Measurements from ENCODE around the gene NBPF14. TPM values are rescaled to one million over a fixed set of nuclear protein-coding genes. Genes with fewer than 3 reads are reported as not detected.
"Not testable (repeated sequence)": the region's sequence is repeated elsewhere in the genome, so short reads cannot be mapped to it uniquely, and the experiment has no call there.

NBPF14 gene
- 14.7 TPM for polyA plus RNA-seq (ENCODE audit: insufficient read length)

GRCh38 chr1:148595911-148596310 lies at the start of gene NBPF14:
Gene NBPF14 (minus strand): TSS chr1:148596011. CDS start chr1:148595717, 294 bp downstream.
- DNase-seq (ENCODE audit: low read depth) = not testable (repeated sequence)

DNA sequence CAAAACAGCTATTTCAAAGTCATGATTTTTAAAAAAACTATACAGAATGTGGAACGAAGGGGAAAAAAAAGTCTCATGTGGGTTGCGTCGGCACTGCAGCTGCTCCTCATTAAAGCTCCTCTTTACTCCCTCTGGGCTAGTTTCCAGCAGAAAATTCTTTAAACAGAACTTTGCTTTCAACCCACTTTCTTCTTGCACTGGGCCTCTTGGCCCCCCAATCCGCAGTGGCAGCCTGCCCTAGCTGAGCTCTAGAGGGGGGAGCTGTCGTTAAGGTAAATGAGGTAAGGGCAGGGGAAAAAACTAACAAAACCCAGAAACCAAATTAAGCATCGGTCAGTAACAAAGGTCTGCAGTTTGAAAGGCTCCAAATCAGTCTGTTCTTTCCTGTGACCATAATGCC lies 29.6 kb upstream of the NBPF14 start:
- DNase-seq (ENCODE audit: low read depth) = not testable (repeated sequence)

GRCh38 chr1:148618216-148618615 lies 22.4 kb upstream of the NBPF14 start:
- not testable (repeated sequence) for DNase-seq (ENCODE audit: low read depth)

- DNase-seq (ENCODE audit: low read depth) = not testable (repeated sequence)
Measured at GRCh38 chr1:148605266-148605665, 9.5 kb upstream of the NBPF14 start.

DNA sequence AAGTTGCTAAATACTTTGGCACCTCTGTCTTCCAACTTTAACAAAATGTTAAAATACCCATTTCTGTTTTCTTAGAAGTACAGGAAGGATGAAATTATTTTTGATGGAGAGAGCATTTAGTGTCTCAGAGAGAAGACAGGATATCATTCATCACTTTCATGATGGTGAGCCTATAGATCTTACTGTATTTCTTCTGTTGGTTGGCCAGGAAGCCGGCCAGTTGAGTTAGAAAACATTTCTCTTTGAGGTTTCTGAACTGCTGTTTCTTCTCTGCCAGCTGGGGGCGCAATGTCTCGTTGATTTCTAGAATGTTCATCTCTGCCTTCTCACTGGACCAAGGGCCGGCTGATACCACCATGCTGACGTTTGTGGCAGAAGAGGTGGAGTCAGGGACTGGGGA lies 451 bp downstream of the NBPF14 start:
- DNase-seq (ENCODE audit: low read depth) = not testable (repeated sequence)

GRCh38 chr1:148591098-148591497 lies 4.7 kb downstream of the NBPF14 start:
- DNase-seq (ENCODE audit: low read depth) = not testable (repeated sequence)

DNA sequence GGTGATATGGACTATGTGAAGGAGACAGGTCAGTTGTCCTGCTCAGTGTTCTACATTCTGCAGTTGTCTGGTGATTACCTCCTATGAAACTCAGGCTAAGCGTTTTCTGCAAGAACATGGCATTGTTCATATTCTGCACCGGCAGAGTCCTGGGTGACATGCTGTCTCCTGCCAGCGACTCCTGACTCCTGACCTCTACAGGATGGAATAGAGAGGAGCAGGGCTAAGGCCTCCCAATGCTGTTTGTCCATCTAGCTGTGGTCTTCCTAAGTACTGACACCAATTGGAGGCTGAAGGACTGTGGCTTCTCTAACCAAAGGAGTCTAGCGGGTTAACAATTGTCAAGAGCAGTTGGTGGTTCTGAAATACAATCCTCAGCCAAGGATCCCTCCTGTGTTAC lies 63.7 kb downstream of the NBPF14 start:
- DNase-seq (ENCODE audit: low read depth) = not testable (repeated sequence)

GRCh38 chr1:148529101-148529567 lies 66.7 kb downstream of the NBPF14 start:
- not testable (repeated sequence) for DNase-seq (ENCODE audit: low read depth)

GRCh38 chr1:148528591-148528990 lies 67.2 kb downstream of the NBPF14 start:
- DNase-seq (ENCODE audit: low read depth) = not testable (repeated sequence)

DNA sequence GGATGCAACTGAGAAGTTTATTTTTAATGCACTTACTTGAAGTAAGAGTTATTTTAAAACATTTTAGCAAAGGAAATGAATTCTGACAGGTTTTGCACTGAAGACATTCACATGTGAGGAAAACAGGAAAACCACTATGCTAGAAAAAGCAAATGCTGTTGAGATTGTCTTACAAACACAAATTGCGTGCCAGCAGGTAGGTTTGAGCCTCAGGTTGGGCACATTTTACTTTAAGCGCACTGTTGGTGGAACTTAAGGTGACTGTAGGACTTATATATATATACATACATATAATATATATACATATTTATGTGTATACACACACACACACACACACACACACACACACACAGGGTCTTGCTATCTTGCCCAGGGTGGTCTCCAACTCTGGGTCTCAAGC lies 69.2 kb downstream of the NBPF14 start:
- not testable (repeated sequence) for DNase-seq (ENCODE audit: low read depth)

- not testable (repeated sequence) for DNase-seq (ENCODE audit: low read depth)
Measured at GRCh38 chr1:148523205-148524144, 72.3 kb downstream of the NBPF14 start.

DNA sequence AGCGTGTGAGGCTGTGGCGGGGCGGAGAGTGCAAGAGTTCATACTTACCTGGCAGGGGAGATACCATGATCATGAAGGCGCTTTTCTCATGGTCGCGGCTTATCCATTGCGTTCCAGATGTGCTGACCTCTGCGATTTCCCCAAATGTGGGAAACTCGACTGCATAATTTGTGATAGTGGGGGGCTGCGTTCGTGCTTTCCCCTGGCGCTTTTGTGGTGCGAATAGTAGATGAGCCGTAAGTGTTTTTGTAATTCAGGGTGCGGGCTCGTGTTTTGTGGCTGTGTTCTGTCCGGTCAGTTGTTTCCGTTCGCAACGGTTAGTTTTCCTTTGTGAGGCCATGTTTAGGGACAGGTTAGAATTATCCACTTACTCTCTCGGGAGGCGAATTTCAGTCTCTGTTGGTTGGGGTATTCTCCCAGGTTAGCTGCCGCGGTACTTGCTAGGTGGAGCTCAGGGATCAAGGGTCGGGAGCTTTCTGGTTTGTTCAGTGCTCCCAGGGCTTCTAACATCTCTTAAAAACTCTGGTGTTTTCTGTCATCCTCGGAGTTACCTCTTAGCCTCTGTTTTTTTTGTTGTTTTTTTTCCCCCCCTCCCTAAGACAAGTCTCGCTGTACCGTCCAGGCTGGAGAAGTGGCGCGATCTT lies 73.1 kb downstream of the NBPF14 start:
- DNase-seq (ENCODE audit: low read depth) = peak; percentile 67

DNA sequence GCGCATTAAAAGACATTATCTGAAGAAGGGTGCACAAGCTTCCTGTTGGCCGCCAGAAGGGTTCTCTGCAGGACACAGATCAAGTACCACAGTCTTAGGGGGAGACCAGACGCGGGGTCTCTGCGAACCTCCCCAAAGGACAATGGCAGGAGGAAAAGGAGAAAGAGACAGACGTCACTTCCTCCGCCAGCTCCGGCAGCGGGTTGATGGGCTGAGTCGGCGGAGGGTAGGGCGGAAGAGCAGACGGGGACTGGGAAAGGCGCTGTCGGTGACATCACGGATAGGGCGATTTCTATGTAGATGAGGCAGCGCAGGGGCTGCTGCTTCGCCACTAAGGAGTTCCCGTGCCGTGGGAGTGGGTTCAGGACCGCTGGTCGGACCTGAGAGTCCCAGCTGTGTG lies 73.7 kb downstream of the NBPF14 start:
- DNase-seq (ENCODE audit: low read depth) = peak; percentile 31

DNA sequence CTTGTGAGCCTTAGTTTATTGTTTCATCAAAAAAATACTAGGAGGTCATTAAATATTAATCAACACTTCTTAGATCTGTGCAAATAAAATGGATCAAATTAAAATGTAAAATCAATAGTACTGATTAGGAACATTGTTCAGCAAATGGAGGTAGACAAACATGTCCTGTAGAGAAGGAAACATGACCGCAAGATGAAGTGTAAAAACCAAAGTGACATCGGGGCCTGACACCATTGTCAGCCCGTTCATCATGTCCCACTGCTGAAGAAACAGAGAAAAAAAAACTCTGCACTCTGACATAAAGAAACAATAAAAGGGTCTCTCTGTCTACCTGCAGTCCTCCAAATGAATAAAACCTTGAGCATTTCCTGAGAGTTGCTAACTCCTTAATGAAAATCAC lies 81.5 kb downstream of the NBPF14 start:
- DNase-seq (ENCODE audit: low read depth) = not testable (repeated sequence)

DNA sequence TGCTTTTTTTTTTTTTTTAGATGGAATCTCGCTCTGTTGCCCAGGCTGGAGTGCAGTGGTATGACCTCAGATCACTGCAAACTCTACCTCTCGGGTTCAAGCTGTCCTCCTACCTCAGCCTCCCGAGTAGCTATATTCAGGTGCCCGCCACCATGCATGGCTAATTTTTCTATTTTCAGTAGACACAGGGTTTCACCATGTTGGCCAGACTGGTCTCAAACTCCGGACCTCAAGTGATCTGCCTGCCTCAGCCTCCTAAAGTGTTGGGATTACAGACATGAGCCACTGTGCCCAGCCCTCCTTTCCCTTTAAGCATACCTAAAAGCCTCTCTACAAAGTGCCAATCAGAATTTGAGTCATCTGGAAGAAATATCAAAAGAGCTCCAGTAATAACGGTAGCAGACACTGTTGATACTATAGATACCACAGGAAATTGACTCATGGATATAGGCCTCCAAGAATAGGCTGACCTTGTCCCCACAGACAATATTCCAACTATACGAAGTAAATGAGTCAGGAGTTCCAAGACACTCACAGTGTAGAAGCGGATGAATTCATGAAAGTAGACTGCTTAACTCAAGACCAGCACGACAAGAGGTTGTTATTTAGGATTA lies 83.1 kb downstream of the NBPF14 start:
- not testable (repeated sequence) for DNase-seq (ENCODE audit: low read depth)

DNA sequence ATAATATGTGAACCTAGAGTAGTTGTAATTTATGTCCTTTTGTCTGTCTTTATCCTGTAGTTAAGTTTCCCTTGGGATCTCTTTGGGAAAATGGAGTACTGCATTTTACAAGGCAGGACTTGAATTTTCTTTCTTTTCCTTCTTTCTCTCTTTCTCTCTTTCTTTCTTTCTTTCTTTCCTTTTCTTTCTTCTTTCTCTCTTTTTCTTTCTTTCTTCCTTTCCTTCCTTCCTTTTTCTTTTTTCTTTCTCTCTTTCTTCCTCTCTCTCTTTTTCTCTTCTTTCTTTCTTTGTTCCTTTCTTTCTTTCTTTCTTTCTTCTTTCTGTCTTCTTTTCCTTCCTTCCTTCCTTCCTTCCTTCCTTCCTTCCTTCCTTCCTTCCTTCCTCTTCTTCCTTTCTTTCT lies 101.9 kb downstream of the NBPF14 start:
- not testable (repeated sequence) for DNase-seq (ENCODE audit: low read depth)

DNA sequence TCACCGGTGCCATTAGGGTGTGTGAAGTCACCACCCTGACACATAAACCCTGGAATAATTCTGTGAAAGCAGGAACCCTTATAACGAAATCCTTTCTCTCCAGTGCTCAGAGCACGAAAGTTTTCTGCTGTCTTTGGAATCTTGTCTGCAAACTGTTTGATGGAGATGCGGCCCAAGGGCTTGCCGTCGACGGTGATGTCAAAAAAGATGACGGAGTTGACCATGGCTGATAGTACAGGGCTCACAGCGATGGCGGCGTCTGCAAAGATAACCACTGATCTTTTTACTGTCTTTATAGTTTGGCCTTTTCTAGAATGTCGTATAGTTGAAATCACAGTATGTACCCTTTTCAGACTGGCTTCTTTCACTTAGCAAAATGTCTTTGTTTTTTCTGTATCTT lies 112.8 kb downstream of the NBPF14 start, which contains the start of gene PPIAL4G:
Gene PPIAL4G, minus strand, starts transcription at position 274 of the 400 bp plus-strand sequence. Its CDS starts 50 bp downstream, at position 224.
- DNase-seq (ENCODE audit: low read depth) = not testable (repeated sequence)

Other genes with a start within 250 kb of the NBPF14 start
- gene PPIAL4G, start 112.7 kb downstream of the NBPF14 start, polyA plus RNA-seq (ENCODE audit: insufficient read length) = not detected
- gene NUDT4B, start 152.8 kb upstream of the NBPF14 start, polyA plus RNA-seq (ENCODE audit: insufficient read length) = not detected
- gene PDE4DIP, start 248.4 kb upstream of the NBPF14 start, polyA plus RNA-seq (ENCODE audit: insufficient read length) = 1,193 TPM

Measured in forelimb muscle (tissue), 1 donor.